OCI-LY3 (cell line): ENCODE measurements around the gene ARMC6.

Experiments
- H2AFZ ChIP-seq: fragments of 200-600, 300-600 bp; shearing (Covaris generic); 2 replicates; pipeline ENCODE4 v1.6.0; 2014; ENCODE audit warnings: antibody characterized with exemption, low read depth, low read length
- H3K27ac ChIP-seq: fragments of 200-600, 300-600 bp; sonication (generic); 2 replicates; pipeline ENCODE4 v1.5.1; 2014; ENCODE audit warnings: mild to moderate bottlenecking, low read length, moderate library complexity, mixed read lengths
- H3K27me3 ChIP-seq: fragments of 200-600, 300-600 bp; sonication (generic); 2 replicates; pipeline ENCODE4 v1.6.1; 2014; ENCODE audit warnings: low read depth, low read length, mixed read lengths
- H3K36me3 ChIP-seq: fragments of 200-600, 300-600 bp; sonication (generic); replicated peaks from 2 replicates; pipeline ENCODE3; 2014; ENCODE audit warnings: low read depth, low read length, mixed read lengths
- H3K4me1 ChIP-seq: fragments of 300-600, 200-600 bp; sonication (generic); 2 replicates; pipeline ENCODE4 v1.6.1; 2014; ENCODE audit warnings: low read length, mixed read lengths
- H3K4me2 ChIP-seq: fragments of 200-600, 300-600 bp; sonication (generic); 2 replicates; pipeline ENCODE4 v1.6.1; 2014; ENCODE audit warnings: low read length, mixed read lengths
- H3K4me3 ChIP-seq: fragments of 300-600, 200-600 bp; sonication (generic); 2 replicates; pipeline ENCODE4 v1.5.1; 2014; ENCODE audit warnings: antibody characterized with exemption, mild to moderate bottlenecking, low read length, moderate library complexity
- H3K79me2 ChIP-seq: fragments of 300-600, 200-600 bp; shearing (Covaris generic); 2 replicates; pipeline ENCODE4 v1.6.1; 2014; ENCODE audit warnings: mild to moderate bottlenecking, low read length, mixed read lengths
- H3K9ac ChIP-seq: fragments of 300-600, 200-600 bp; shearing (Covaris generic); 2 replicates; pipeline ENCODE4 v1.6.0; 2014; ENCODE audit warnings: mild to moderate bottlenecking, low read length, moderate library complexity
- H3K9me3 ChIP-seq: fragments of 200-600, 300-600 bp; shearing (Covaris generic); 2 replicates; pipeline ENCODE4 v1.6.1; 2014; ENCODE audit warnings: low read length, mixed read lengths; ENCODE audit not compliant: insufficient read depth
- H4K20me1 ChIP-seq: fragments of 200-600, 300-600 bp; sonication (generic); 2 replicates; pipeline ENCODE4 v1.6.1; 2016; ENCODE audit warnings: low read length, mixed read lengths; ENCODE audit not compliant: insufficient read depth
- CTCF ChIP-seq: fragments of 200-600, 300-600 bp; sonication (generic); IDR thresholded peaks from 2 replicates; pipeline ENCODE4 v1.5.1; 2014; ENCODE audit warnings: antibody characterized with exemption, low read length, low read depth
- EZH2phosphoT487 ChIP-seq: fragments of 200-600 bp; shearing (Covaris generic); IDR thresholded peaks from 2 replicates; pipeline ENCODE4 v1.6.1; 2018; ENCODE audit warnings: antibody characterized with exemption, mixed run types, low read depth

ARMC6 gene

DNA sequence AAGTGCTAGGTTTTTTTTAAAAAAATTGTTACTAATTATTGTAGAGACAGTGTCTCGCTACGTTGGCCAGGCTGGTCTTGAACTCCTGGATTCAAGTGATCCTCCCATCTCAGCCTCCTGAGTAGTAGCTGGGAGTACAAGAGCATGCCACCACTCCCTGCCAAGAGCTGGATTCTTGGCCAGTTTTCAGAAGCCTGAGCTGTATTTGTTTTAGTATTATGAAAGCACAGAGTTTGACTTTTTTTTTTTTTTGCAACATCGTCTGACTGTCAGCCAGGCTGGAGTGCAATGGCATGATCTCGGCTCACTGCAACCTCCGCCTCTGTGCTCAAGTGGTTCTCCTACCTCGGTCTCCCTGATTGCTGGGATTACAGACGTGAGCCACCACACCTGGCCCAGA is 7.0 kb downstream of the ARMC6 start:
- Histone ChIP-seq H2AFZ (no peak overlapping the region), H3K4me1 (no peaks in the 10 kb centered on the region), H3K9me3 (no peaks in the 10 kb centered on the region), H3K36me3 (peaks cover 37% of the 10 kb centered on the region), H3K27me3 (no peaks in the 10 kb centered on the region), H3K9ac (no peak overlapping the region), H3K4me2 (no peak overlapping the region), H4K20me1 (no peaks in the 10 kb centered on the region), H3K79me2 (peaks cover 67% of the 10 kb centered on the region), H3K4me3 (no peak overlapping the region), H3K27ac (no peak overlapping the region)
- TF ChIP-seq CTCF (no peak), EZH2phosphoT487 (no peak)

DNA sequence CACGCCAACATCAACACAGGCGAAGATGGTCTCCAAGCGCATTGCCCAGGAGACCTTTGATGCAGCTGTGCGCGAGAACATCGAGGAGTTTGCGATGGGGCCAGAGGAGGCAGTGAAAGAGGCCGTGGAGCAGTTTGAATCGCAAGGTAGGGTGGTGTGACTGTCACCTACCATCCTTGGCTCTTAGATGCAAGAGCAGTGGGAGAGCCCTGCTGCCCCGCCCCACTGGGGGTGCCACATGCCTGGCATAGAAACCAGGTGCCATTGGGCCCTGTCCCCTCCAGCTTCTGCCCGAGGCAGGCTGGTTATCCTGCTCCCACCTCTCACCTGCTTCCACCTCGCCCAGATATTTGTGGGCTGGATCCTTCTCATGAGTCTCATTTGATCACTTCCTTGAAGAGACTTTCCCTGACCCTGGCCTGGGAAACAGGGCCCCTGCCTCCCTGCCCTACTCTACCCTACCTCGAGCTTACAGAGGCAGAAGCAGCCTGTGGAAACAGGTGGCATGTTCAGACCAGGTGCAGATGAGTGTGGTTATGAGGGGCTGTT is 9.4 kb downstream of the ARMC6 start:
- Histone ChIP-seq H3K4me3 (no peak overlapping the region), H3K4me2 (no peak overlapping the region), H3K27ac (no peak overlapping the region), H3K27me3 (no peaks in the 10 kb centered on the region), H3K79me2 (peaks cover 44% of the 10 kb centered on the region), H3K36me3 (peaks cover 26% of the 10 kb centered on the region), H3K4me1 (no peaks in the 10 kb centered on the region), H2AFZ (no peak overlapping the region), H3K9ac (no peak overlapping the region), H4K20me1 (no peaks in the 10 kb centered on the region), H3K9me3 (no peaks in the 10 kb centered on the region)
- TF ChIP-seq CTCF (no peak), EZH2phosphoT487 (no peak)

DNA sequence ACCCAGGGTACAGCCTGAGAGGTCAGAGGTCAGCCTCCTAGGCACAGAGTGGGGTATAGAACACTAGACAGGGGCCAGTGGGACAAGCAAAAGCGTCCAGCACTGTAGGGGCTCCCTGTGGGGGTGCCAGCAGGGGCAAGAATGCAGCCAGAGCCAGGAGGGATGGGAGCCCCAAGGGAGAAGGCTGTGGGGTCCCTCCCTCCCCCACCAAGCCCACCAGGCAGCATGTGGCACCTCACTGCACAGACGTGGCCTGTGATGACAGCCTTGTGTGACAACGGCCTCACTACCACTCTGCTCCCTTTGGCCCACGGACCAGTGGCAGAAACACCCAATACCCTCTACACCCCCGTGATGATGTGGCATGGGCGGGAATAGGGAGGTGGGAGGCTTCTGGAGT is 10.1 kb downstream of the ARMC6 start:
- Histone ChIP-seq H3K9ac (no peak overlapping the region), H3K4me1 (no peaks in the 10 kb centered on the region), H3K36me3 (peaks cover 21% of the 10 kb centered on the region), H3K79me2 (peaks cover 37% of the 10 kb centered on the region), H2AFZ (no peak overlapping the region), H3K27ac (no peak overlapping the region), H4K20me1 (no peaks in the 10 kb centered on the region), H3K4me3 (no peak overlapping the region), H3K9me3 (no peaks in the 10 kb centered on the region), H3K27me3 (no peaks in the 10 kb centered on the region), H3K4me2 (no peak overlapping the region)
- TF ChIP-seq EZH2phosphoT487 (no peak), CTCF (no peak)

- no peaks in the 10 kb centered on the region for H3K4me1 ChIP-seq
- H3K27ac ChIP-seq, result no peak overlapping the region
- H3K4me2 ChIP-seq, result no peak overlapping the region
- no peaks in the 10 kb centered on the region for H3K27me3 ChIP-seq
- peaks cover 21% of the 10 kb centered on the region for H3K36me3 ChIP-seq
- H3K4me3 ChIP-seq, result no peak overlapping the region
- no peaks in the 10 kb centered on the region for H4K20me1 ChIP-seq
- no peak for TF ChIP-seq CTCF
- peaks cover 34% of the 10 kb centered on the region for H3K79me2 ChIP-seq
- no peaks in the 10 kb centered on the region for H3K9me3 ChIP-seq
- no peak overlapping the region for H2AFZ ChIP-seq
- no peak overlapping the region for H3K9ac ChIP-seq
These were observed 10.5 kb downstream of the ARMC6 start for GRCh38 chr19:19043881-19044280.
